ENCODE results near the gene RAPGEF3. TPM values are rescaled to one million over a fixed set of nuclear protein-coding genes. Genes with fewer than 3 reads are reported as not detected.

RAPGEF3 gene
- total and polyA plus RNA-seq, 9 of the 15 experiments (the other 6 are each of a cell fraction or from before 2014, with no cell fraction given): 0.03 to 0.78 (median 0.37) TPM; not detected in 1

DNA sequence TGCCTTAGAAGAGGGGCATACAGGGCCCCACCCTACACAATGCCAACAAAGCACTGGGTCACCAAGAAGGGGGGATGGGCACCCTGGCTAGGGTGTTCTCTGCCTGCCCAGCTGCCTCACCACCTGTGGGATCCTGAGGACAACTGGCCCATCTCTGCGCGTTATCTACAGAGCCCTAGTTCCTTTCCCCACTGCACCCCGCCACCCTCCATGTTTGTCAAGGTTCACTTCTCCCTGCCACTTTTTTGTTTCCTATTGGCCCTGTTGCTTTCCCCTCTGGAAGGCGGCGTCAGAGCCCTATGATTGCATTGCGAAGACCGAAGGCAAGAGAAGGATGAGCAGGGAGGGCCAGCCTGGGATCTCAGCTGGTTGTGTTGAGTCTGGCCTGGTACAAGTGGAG is 16.0 kb upstream of the RAPGEF3 start (continued):
- TF ChIP-seq YY1 (IDR thresholded peaks at IDR 0.05; ENCODE audit: borderline replicate concordance in 1 of 3, control insufficient read depth in 1 of 3, extremely low read depth in 1 of 3, insufficient read depth in 3 of 3, insufficient read length in 1 of 3, insufficient replicate concordance in 2 of 3, low read depth in 1 of 3, low read length in 2 of 3) (peak in 1 of 3 experiments; percentile 33), RCOR1 (IDR thresholded peaks at IDR 0.05; ENCODE audit: borderline replicate concordance in 1 of 2, low read depth in 2 of 2, low read length in 2 of 2) (no peak), U2AF2 (optimal IDR thresholded peaks at IDR 0.05; ENCODE audit: low read depth, low read length) (no peak), ZBTB1 (CRISPR knock-in tag; IDR thresholded peaks at IDR 0.05; ENCODE audit: borderline replicate concordance, low read depth) (0 out of 2 replicates have a peak, but pooled peaks have one; percentile 29), KAT7 (CRISPR knock-in tag; IDR thresholded peaks at IDR 0.05; ENCODE audit: borderline replicate concordance) (peak; percentile 66; the same call in 1 of the 2 replicates), CCAR2 (IDR thresholded peaks at IDR 0.05; ENCODE audit: low read depth, low read length) (no peak)
- TF ChIP-seq, protein P1, sequence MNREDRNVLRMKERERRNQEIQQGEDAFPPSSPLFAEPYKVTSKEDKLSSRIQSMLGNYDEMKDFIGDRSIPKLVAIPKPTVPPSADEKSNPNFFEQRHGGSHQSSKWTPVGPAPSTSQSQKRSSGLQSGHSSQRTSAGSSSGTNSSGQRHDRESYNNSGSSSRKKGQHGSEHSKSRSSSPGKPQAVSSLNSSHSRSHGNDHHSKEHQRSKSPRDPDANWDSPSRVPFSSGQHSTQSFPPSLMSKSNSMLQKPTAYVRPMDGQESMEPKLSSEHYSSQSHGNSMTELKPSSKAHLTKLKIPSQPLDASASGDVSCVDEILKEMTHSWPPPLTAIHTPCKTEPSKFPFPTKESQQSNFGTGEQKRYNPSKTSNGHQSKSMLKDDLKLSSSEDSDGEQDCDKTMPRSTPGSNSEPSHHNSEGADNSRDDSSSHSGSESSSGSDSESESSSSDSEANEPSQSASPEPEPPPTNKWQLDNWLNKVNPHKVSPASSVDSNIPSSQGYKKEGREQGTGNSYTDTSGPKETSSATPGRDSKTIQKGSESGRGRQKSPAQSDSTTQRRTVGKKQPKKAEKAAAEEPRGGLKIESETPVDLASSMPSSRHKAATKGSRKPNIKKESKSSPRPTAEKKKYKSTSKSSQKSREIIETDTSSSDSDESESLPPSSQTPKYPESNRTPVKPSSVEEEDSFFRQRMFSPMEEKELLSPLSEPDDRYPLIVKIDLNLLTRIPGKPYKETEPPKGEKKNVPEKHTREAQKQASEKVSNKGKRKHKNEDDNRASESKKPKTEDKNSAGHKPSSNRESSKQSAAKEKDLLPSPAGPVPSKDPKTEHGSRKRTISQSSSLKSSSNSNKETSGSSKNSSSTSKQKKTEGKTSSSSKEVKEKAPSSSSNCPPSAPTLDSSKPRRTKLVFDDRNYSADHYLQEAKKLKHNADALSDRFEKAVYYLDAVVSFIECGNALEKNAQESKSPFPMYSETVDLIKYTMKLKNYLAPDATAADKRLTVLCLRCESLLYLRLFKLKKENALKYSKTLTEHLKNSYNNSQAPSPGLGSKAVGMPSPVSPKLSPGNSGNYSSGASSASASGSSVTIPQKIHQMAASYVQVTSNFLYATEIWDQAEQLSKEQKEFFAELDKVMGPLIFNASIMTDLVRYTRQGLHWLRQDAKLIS (CRISPR knock-in tag; IDR thresholded peaks at IDR 0.05): 0 out of 2 replicates have a peak, but pooled peaks have one; percentile 54
- TF ChIP-seq, protein P2, sequence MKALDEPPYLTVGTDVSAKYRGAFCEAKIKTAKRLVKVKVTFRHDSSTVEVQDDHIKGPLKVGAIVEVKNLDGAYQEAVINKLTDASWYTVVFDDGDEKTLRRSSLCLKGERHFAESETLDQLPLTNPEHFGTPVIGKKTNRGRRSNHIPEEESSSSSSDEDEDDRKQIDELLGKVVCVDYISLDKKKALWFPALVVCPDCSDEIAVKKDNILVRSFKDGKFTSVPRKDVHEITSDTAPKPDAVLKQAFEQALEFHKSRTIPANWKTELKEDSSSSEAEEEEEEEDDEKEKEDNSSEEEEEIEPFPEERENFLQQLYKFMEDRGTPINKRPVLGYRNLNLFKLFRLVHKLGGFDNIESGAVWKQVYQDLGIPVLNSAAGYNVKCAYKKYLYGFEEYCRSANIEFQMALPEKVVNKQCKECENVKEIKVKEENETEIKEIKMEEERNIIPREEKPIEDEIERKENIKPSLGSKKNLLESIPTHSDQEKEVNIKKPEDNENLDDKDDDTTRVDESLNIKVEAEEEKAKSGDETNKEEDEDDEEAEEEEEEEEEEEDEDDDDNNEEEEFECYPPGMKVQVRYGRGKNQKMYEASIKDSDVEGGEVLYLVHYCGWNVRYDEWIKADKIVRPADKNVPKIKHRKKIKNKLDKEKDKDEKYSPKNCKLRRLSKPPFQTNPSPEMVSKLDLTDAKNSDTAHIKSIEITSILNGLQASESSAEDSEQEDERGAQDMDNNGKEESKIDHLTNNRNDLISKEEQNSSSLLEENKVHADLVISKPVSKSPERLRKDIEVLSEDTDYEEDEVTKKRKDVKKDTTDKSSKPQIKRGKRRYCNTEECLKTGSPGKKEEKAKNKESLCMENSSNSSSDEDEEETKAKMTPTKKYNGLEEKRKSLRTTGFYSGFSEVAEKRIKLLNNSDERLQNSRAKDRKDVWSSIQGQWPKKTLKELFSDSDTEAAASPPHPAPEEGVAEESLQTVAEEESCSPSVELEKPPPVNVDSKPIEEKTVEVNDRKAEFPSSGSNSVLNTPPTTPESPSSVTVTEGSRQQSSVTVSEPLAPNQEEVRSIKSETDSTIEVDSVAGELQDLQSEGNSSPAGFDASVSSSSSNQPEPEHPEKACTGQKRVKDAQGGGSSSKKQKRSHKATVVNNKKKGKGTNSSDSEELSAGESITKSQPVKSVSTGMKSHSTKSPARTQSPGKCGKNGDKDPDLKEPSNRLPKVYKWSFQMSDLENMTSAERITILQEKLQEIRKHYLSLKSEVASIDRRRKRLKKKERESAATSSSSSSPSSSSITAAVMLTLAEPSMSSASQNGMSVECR (CRISPR knock-in tag; IDR thresholded peaks at IDR 0.05): 0 out of 2 replicates have a peak, but pooled peaks have one; percentile 38
- TF ChIP-seq, protein P3, sequence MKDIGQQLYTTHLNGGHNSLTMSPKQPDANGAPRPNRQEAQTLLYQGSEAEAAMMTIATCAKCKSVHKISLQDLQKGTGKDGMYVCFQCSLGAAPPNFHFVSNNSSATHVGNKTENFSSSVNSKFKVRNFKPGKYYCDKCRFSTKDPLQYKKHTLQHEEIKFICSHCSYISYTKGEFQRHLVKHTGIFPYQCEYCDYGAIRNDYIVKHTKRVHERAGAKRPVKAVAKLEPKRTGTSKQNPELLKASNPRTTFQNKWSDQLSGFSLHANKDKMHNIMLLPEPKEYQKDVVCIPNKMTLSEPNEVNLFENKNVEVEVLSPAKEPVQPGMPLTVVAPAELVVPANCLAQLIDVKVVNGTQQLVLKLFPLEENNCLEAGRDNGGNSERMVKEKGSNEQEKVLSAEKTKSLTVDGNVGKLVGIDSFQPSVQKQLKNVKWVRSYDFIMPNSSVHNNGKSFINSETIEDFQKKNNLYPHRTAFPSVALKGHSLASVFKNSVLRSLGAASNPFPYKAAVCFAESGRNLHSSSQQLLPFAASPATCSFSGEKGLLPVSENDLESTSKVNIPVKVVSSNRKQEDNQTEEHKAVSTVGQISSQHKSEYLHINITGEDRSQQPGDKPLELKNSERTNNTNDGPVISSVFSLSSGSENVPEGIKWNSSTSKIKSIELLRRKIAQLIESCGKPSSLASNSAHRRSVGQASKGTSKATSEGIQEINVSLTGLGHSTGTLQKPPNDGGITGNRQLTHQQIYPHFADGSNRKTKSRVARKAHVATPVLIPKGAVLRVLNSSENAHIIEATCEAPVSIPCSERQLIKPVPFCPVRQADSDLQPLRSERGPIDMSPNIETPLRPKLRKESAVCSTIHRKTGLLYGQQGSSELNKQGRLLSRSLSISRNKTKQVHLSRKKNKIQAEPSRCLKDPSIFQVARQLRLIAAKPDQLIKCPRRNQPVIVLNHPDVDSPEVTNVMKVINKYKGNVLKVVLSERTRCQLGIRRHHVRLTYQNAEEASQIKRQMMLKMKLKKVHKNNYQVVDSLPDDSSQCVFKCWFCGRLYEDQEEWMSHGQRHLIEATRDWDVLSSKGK (CRISPR knock-in tag; IDR thresholded peaks at IDR 0.05): no peak
